Measurements from ENCODE around the gene CHD9. TPM values are rescaled to one million over a fixed set of nuclear protein-coding genes. Genes with fewer than 3 reads are reported as not detected.

The CHD9 gene
- total RNA-seq, 1 donor from 2014 or later = 81.4 TPM

DNA sequence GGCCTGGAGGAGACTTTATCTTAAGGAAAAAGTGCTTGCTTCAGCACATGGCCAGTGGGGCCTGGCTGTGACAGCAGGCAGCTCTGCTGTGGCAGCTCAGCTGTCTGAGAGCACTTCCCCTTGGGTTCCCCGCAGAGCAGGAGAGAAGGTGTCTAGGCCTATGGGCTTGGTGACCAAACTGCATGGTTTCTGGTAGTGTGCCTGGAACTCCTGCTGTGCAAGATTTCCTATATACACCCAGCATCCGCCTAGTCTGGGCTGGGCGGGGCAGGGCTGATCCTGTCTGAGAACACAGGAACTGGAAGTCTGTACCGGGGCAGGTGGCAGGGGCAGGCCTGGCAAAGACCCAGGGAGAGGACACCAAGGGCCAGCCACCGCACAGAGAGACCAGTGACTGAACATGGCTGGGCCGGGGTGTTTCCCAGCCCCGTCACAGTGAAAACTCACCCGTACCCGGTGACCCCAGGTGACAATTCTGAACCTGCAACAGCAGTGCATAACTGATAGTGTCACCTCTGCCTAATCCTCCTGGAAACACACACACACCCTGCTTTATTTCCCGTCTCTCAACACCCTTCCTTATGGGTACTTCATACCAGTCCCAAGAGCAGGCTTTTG lies 39.3 kb downstream of the CHD9 start:
- intact Hi-C loops (cut with DNase I) = no loop called here
- ATAC-seq (peak; percentile 65), DNase-seq (peak; percentile 89)
- no peaks in the 10 kb centered on the region for H3K36me3 ChIP-seq
- no peak for TF ChIP-seq CTCF (IDR thresholded peaks at IDR 0.05)
- H3K27me3 ChIP-seq = no peaks in the 10 kb centered on the region
- H3K4me3 ChIP-seq = no peak overlapping the region
- peaks cover 72% of the 10 kb centered on the region for H3K4me1 ChIP-seq
- H3K9me3 ChIP-seq = no peaks in the 10 kb centered on the region
- H3K27ac ChIP-seq = peak overlapping the region; percentile 80

- Histone ChIP-seq H3K4me1 (peaks cover 60% of the 10 kb centered on the region), H3K27ac (peak overlapping the region; percentile 90), H3K4me3 (no peak overlapping the region), H3K36me3 (no peaks in the 10 kb centered on the region), H3K9me3 (no peaks in the 10 kb centered on the region), H3K27me3 (no peaks in the 10 kb centered on the region)
- intact Hi-C loops (cut with DNase I) = no loop called here
- no peak for TF ChIP-seq CTCF (IDR thresholded peaks at IDR 0.05)
- ATAC-seq (no peak), DNase-seq (no peak)
Observed at GRCh38 chr16:53097190-53097589, 42.4 kb downstream of the CHD9 start.

DNA sequence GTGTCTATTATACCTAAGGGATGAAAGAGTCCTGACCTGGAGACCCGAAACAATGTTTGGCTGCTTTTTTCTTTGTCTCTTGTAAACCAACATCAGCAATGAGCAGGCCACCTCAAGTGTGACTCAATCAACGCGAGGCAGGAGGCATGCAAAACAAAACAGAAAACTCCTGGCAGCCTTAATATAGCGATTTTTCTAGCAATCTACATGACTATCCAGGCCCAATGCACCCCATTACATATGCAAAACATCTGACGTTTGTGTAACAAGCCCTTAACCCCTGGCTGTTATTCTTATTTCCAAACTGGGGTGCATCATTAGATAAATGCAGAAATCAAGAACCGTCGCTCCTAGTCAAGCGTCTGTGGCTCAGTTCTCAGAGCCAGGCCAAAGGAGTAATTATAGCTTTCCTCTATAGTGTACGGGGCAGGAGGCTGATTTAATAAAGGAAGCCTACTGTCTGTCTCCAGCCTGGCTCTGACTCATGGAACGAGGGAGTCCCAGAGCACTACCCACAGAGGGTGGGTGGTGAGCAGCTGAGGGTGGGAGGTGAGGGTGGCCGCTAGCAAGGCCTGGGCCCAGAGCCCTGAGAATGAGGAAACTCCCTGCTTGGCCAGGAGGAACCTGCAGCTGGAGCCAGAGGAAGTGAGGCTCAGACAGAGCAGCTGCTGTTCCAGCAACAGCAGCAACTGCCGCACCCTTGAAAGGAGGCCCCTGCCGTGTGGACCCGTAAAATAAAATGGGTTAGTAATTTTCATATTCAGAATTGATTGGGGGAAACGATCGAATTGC lies 43.9 kb downstream of the CHD9 start:
- H3K27me3 ChIP-seq = no peaks in the 10 kb centered on the region
- peak; percentile 79 for ATAC-seq
- H3K36me3 ChIP-seq = no peaks in the 10 kb centered on the region
- DNase-seq = peak; percentile 86
- intact Hi-C loops (cut with DNase I) = no loop called here
- peak overlapping the region; percentile 90 for H3K27ac ChIP-seq
- H3K4me1 ChIP-seq = peaks cover 45% of the 10 kb centered on the region
- no peak for TF ChIP-seq CTCF (IDR thresholded peaks at IDR 0.05)
- no peaks in the 10 kb centered on the region for H3K9me3 ChIP-seq
- peak overlapping the region; percentile 56 for H3K4me3 ChIP-seq

DNA sequence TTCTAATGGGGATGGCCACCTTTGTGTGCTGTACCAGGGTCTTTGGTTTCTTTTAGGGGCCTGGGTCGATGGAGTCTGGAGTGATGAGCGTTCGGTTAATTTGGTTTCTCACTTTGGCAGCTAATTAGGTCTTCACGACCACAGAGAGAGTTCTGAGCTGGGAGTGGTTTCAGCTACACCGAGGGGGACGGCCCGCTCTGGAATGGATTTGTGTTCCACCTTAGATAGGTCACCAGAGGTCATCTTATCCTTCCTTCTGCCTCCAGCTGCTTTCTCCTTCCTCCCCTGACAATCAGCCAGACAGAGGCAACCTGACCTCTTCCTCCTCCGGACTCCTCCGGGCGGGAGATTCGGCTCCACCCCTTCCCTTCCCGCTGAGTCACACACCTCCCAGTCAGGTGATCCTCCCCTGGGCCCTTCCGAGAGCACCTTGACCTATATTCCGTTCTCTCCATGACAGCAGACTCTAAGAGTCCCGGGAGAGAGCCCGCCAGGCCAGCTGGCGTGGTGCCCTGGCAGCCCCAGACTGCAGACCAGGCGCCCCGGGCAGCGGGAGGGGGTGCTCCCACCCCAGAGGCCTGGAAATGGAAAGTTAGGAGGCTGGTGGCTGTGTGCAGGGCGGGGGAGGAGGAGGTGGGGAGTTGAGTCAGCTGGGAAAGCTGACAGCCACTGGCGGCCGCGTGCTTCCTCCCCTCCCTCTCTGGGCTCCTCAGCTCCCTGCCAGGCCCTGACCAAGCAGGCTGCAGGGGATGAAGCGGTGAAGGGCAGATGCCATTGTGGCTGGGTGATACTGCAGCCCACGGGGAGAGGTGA lies 44.7 kb downstream of the CHD9 start:
- ATAC-seq (peak; percentile 94), DNase-seq (peak; percentile 97)
- Histone ChIP-seq H3K9me3 (no peaks in the 10 kb centered on the region), H3K27me3 (no peaks in the 10 kb centered on the region), H3K4me3 (peak overlapping the region; percentile 56), H3K36me3 (no peaks in the 10 kb centered on the region), H3K27ac (peak overlapping the region; percentile 90), H3K4me1 (peaks cover 37% of the 10 kb centered on the region)
- TF ChIP-seq CTCF (IDR thresholded peaks at IDR 0.05) = no peak
- intact Hi-C loops (cut with DNase I) = no loop called here

- H3K27ac ChIP-seq = peak overlapping the region; percentile 90
- intact Hi-C loops (cut with DNase I) = no loop called here
- no peak for TF ChIP-seq CTCF (IDR thresholded peaks at IDR 0.05)
- DNase-seq (no peak), ATAC-seq (no peak)
- H3K27me3 ChIP-seq = no peaks in the 10 kb centered on the region
- H3K4me3 ChIP-seq = peak overlapping the region; percentile 56
- peaks cover 32% of the 10 kb centered on the region for H3K4me1 ChIP-seq
- no peaks in the 10 kb centered on the region for H3K9me3 ChIP-seq
- no peaks in the 10 kb centered on the region for H3K36me3 ChIP-seq
Observed at GRCh38 chr16:53100131-53100748, 45.4 kb downstream of the CHD9 start.

Measured in upper lobe of right lung (tissue), 1 donor.